GM18868 (cell line): Measurements from ENCODE around the gene AGTRAP.

Experiments used
- ATAC-seq: cut with Tn5 transposase; IDR thresholded peaks from one replicate; pipeline ENCODE4 v1.9.1; 2021; ENCODE audit warnings: mild to moderate bottlenecking, moderate library complexity; ENCODE audit not compliant: unreplicated experiment

The AGTRAP gene

GRCh38 chr1:11731691-11732283 is 4.1 kb upstream of the AGTRAP start:
- ATAC-seq: no peak

GRCh38 chr1:11733306-11733705 is 2.6 kb upstream of the AGTRAP start:
- no peak for ATAC-seq

- no peak for ATAC-seq
Observed at GRCh38 chr1:11735531-11735853, 444 bp upstream of the AGTRAP start.

GRCh38 chr1:11736746-11737639 is 1.1 kb downstream of the AGTRAP start:
- no peak for ATAC-seq

GRCh38 chr1:11738096-11738495 is 2.2 kb downstream of the AGTRAP start:
- no peak for ATAC-seq

GRCh38 chr1:11738783-11739182 is 2.8 kb downstream of the AGTRAP start:
- no peak for ATAC-seq

GRCh38 chr1:11740258-11741192 is 4.6 kb downstream of the AGTRAP start:
- ATAC-seq: no peak

GRCh38 chr1:11741482-11741881 is 5.5 kb downstream of the AGTRAP start:
- no peak for ATAC-seq

GRCh38 chr1:11741919-11742558 is 6.1 kb downstream of the AGTRAP start:
- no peak for ATAC-seq

- no peak for ATAC-seq
Observed at GRCh38 chr1:11744287-11744686, 8.4 kb downstream of the AGTRAP start.

GRCh38 chr1:11746092-11746491 is 10.2 kb downstream of the AGTRAP start:
- no peak for ATAC-seq

- ATAC-seq: no peak
Observed at GRCh38 chr1:11746795-11747487, 11.0 kb downstream of the AGTRAP start.

- ATAC-seq: no peak
Observed at GRCh38 chr1:11748294-11749202, 12.6 kb downstream of the AGTRAP start.

- ATAC-seq: no peak
Observed at GRCh38 chr1:11749203-11749689, 13.3 kb downstream of the AGTRAP start.

- no peak for ATAC-seq
Observed at GRCh38 chr1:11749996-11750395, 14.1 kb downstream of the AGTRAP start.

GRCh38 chr1:11751087-11751486 is 15.2 kb downstream of the AGTRAP start:
- ATAC-seq: no peak

GRCh38 chr1:11752359-11753088 is 16.6 kb downstream of the AGTRAP start:
- ATAC-seq: no peak

GRCh38 chr1:11753555-11754208 is 17.7 kb downstream of the AGTRAP start:
- ATAC-seq: no peak
